IMR-90 (cell line): Measurements from ENCODE around the gene KLK12. TPM values are rescaled to one million over a fixed set of nuclear protein-coding genes. Genes with fewer than 3 reads are reported as not detected.

Source experiments
- ATAC-seq: fragments of 200-7000 bp; cut with Tn5 transposase; 2 replicates; pipeline ENCODE4 v1.9.1; 2020; ENCODE audit warnings: low read depth, mild to moderate bottlenecking, moderate library complexity
- BruUV-seq: library from RNA; stranded (reverse); fragments of 400-500 nt; replicated peaks from 2 replicates; lab custom pipeline; 2021; lab: Mats Ljungman, UMichigan
- CTCF ChIA-PET: fragments of 300-600 bp; formaldehyde crosslinking; extraction: SDS; loops from one replicate; lab custom pipeline; 2021; ENCODE audit warnings: antibody characterized with exemption; lab: Yijun Ruan, JAX
- POLR2A ChIA-PET: fragments of 300-600 bp; sonication (Branson Sonifier 250); formaldehyde crosslinking; loops from one replicate; lab custom pipeline; 2022; ENCODE audit warnings: antibody characterized with exemption; ENCODE audit not compliant: unreplicated experiment; lab: Charles Lee
- DNase-seq: peaks from one replicate; pipeline ENCODE4 v3.0.0; 2013
- H2AFZ ChIP-seq: replicated peaks from 2 replicates; pipeline ENCODE3; 2013; ENCODE audit warnings: low read length, mild to moderate bottlenecking; ENCODE audit not compliant: poor library complexity
- H2AK5ac ChIP-seq: 2 replicates; pipeline ENCODE4 v1.6.1; 2013; ENCODE audit warnings: low read depth, low read length, inconsistent platforms
- H2AK9ac ChIP-seq: replicated peaks from 2 replicates; pipeline ENCODE3; 2013; ENCODE audit warnings: mild to moderate bottlenecking, low read depth, low read length, moderate library complexity; ENCODE audit not compliant: poor library complexity
- H2BK120ac ChIP-seq: 2 replicates; pipeline ENCODE4 v1.6.1; 2013; ENCODE audit warnings: low read depth, low read length, inconsistent platforms
- H2BK15ac ChIP-seq: 3 replicates; pipeline ENCODE4 v1.6.1; 2013; ENCODE audit warnings: low read depth, low read length, inconsistent platforms
- H2BK20ac ChIP-seq: 2 replicates; pipeline ENCODE4 v1.6.1; 2013; ENCODE audit warnings: low read depth, mild to moderate bottlenecking, inconsistent platforms, low read length, moderate library complexity
- H2BK5ac ChIP-seq: 2 replicates; pipeline ENCODE4 v1.6.1; 2013; ENCODE audit warnings: mild to moderate bottlenecking, low read depth, low read length, inconsistent platforms; ENCODE audit not compliant: poor library complexity, severe bottlenecking
- H3K14ac ChIP-seq: replicated peaks from 2 replicates; pipeline ENCODE4 v1.6.1; 2013; ENCODE audit warnings: low read depth, low read length, inconsistent platforms
- H3K18ac ChIP-seq: 2 replicates; pipeline ENCODE4 v1.6.1; 2013; ENCODE audit warnings: low read depth, low read length, control low read depth
- H3K23ac ChIP-seq: 2 replicates; pipeline ENCODE4 v1.6.1; 2013; ENCODE audit warnings: low read depth, low read length, inconsistent platforms
- H3K27ac ChIP-seq: 2 replicates; pipeline ENCODE4 v1.5.1; 2013; ENCODE audit warnings: mild to moderate bottlenecking, control low read depth, low read length; ENCODE audit not compliant: insufficient read depth
- H3K27me3 ChIP-seq: 2 replicates; pipeline ENCODE4 v1.6.1; 2013; ENCODE audit warnings: low read length; ENCODE audit not compliant: control insufficient read depth, insufficient read depth
- H3K36me3 ChIP-seq: 2 replicates; pipeline ENCODE4 v1.6.1; 2013; ENCODE audit warnings: low read length, mixed read lengths; ENCODE audit not compliant: control insufficient read depth, insufficient read depth
- H3K4ac ChIP-seq: 2 replicates; pipeline ENCODE4 v1.6.1; 2013; ENCODE audit warnings: low read depth, low read length, inconsistent platforms
- H3K4me1 ChIP-seq: 2 replicates; pipeline ENCODE4 v1.6.1; 2013; ENCODE audit warnings: low read length, mixed read lengths; ENCODE audit not compliant: control insufficient read depth, insufficient read depth
- H3K4me2 ChIP-seq: 2 replicates; pipeline ENCODE4 v1.6.1; 2013; ENCODE audit warnings: low read depth, mild to moderate bottlenecking, control low read depth, low read length, moderate library complexity
- H3K4me3 ChIP-seq: 2 replicates; pipeline ENCODE4 v1.5.1; 2013; ENCODE audit warnings: low read depth, mild to moderate bottlenecking, control low read depth, low read length, moderate library complexity; ENCODE audit not compliant: insufficient read depth
- H3K56ac ChIP-seq: 2 replicates; pipeline ENCODE4 v1.6.1; 2013; ENCODE audit warnings: low read length, inconsistent platforms; ENCODE audit not compliant: insufficient read depth; ENCODE audit errors: extremely low read depth
- H3K79me1 ChIP-seq, 2 experiments: 2 replicates each; pipeline ENCODE4 v1.6.1; 2013; ENCODE audit warnings: low read length in 2 of 2, inconsistent platforms in 1 of 2, low read depth in 1 of 2
- H3K9ac ChIP-seq: 2 replicates; pipeline ENCODE4 v1.6.1; 2013; ENCODE audit warnings: low read depth, low read length, control low read depth
- H3K9me1 ChIP-seq: 2 replicates; pipeline ENCODE4 v1.6.1; 2013; ENCODE audit warnings: low read length, inconsistent platforms; ENCODE audit not compliant: insufficient read depth
- H3K9me3 ChIP-seq: 2 replicates; pipeline ENCODE4 v1.6.1; 2013; ENCODE audit warnings: low read length; ENCODE audit not compliant: control insufficient read depth, insufficient read depth
- H4K20me1 ChIP-seq: 2 replicates; pipeline ENCODE4 v1.6.1; 2013; ENCODE audit warnings: low read length, inconsistent platforms; ENCODE audit not compliant: insufficient read depth
- H4K5ac ChIP-seq: 2 replicates; pipeline ENCODE4 v1.6.1; 2013; ENCODE audit warnings: mild to moderate bottlenecking, low read depth, low read length, control low read depth
- H4K8ac ChIP-seq, 2 experiments: 2 replicates each; pipeline ENCODE4 v1.6.1; 2013; ENCODE audit warnings: low read depth in 2 of 2, low read length in 2 of 2, control low read depth in 1 of 2, inconsistent platforms in 1 of 2
- H4K91ac ChIP-seq: 2 replicates; pipeline ENCODE4 v1.6.1; 2013; ENCODE audit warnings: low read depth, low read length, inconsistent platforms; ENCODE audit not compliant: insufficient read depth
- RAD21 ChIP-seq: IDR thresholded peaks from 2 replicates; pipeline ENCODE4 v1.6.1; 2012; ENCODE audit warnings: low read length, improper control_type of control experiment
- WGBS, 2 experiments: methylation state at CpG; one replicate each; pipeline versions ENCODE4 v1.1.5 to v1.1.7; 2013; ENCODE audit warnings: missing lambda C conversion rate in 2 of 2; ENCODE audit not compliant: insufficient read length in 1 of 2; ENCODE audit errors: extremely low coverage in 2 of 2; 5-methylcytosine and 5-hydroxymethylcytosine counted together
- dilution Hi-C: fragments of 300-500 bp; cut with HindIII; formaldehyde crosslinking; loops from one replicate; pipeline ENCODE4 v1.14.3; 2018; ENCODE audit warnings: low sequenced_read_pairs; ENCODE audit not compliant: unreplicated experiment
- in situ Hi-C: fragments of 300-500 bp; cut with MboI; formaldehyde crosslinking; loops from 3 replicates; pipeline ENCODE4 v1.14.3; 2019; ENCODE audit warnings: low sequenced_read_pairs, inconsistent platforms, mixed read lengths
- intact Hi-C: fragments of 100-400 bp; cut with micrococcal nuclease; formaldehyde crosslinking; loops from 2 replicates; pipeline ENCODE4 v1.10.0; 2022
- polyA plus RNA-seq, 3 experiments: library from polyadenylated mRNA; depleted of rRNA; stranded (reverse); fragments of >200 nt; gene quantifications; 2 replicates each; pipeline ENCODE4 v1.2.3, GENCODE V29; 2012; ENCODE audit warnings: low replicate concordance in 1 of 3
- total RNA-seq: library from RNA; depleted of rRNA; stranded (reverse); fragments of >200 nt; gene quantifications from 2 replicates; pipeline ENCODE4 v1.2.3, GENCODE V29; 2012

The KLK12 gene
- total and polyA plus RNA-seq, 2 of the 4 experiments (the other 2 are of a cell fraction) = not detected

DNA sequence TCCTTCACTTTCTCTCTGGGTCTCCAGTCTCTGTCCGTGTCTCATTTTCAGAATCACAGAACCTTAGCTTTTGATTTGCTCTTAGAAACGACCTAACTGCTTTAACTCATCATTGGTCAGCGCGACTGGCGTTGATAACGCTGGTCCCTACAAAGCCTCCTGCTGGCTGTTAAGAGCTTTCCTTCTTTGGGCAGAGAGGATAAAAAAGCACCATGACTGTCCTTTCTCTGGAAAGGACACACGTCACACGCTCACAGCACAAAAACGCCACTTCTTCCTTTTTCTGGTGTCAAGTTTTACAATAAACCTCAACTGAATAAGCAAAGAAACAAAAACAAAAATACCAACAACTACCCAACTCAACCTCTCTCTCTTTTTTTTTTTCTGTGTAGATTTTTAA, 1.7 kb upstream of the KLK12 start:
- Histone ChIP-seq H4K8ac (no peak overlapping the region), H3K14ac (no peak overlapping the region), H2BK20ac (no peak overlapping the region), H2BK5ac (no peak overlapping the region), H4K91ac (no peak overlapping the region), H3K4ac (no peak overlapping the region), H3K36me3 (no peaks in the 10 kb centered on the region), H3K79me1 (no peaks in the 10 kb centered on the region), H2AK5ac (no peak overlapping the region), H2AK9ac (no peak overlapping the region), H3K23ac (no peak overlapping the region), H3K4me2 (no peak overlapping the region), H3K9ac (no peak overlapping the region), H4K20me1 (no peaks in the 10 kb centered on the region), H3K9me1 (no peaks in the 10 kb centered on the region), H3K27me3 (no peaks in the 10 kb centered on the region), H3K56ac (no peak overlapping the region), H3K9me3 (peaks cover 8% of the 10 kb centered on the region; the same call in 1 of the 2 replicates), H2BK120ac (no peak overlapping the region), H4K5ac (no peak overlapping the region), H3K4me3 (no peak overlapping the region), H2BK15ac (no peak overlapping the region), H3K27ac (no peak overlapping the region), H3K18ac (no peak overlapping the region), H3K4me1 (no peaks in the 10 kb centered on the region), H2AFZ (no peak overlapping the region)
- WGBS, 2 experiments = 49% methylated on average over 7 of the region's 9 CpGs; no CpG with 5 or more reads in 1 of the 2 experiments
- ATAC-seq (no peak), DNase-seq (no peak)
- BruUV-seq = no TSS peak
- no peak for TF ChIP-seq RAD21
- dilution Hi-C loops = no loop called here
- ChIA-PET POLR2A (no interaction called here), CTCF (no interaction called here)
- in situ Hi-C loops = loop anchor here (10.0 kb wide), 1 partner anchor 138 kb away; no protein-coding TSS in a partner anchor
- intact Hi-C loops = no loop called here
